HG03064 (cell line): ENCODE measurements around the gene OSBPL2.

Experiments
- ATAC-seq: cut with Tn5 transposase; IDR thresholded peaks from one replicate; pipeline ENCODE4 v1.9.1; 2021; ENCODE audit warnings: low read depth; ENCODE audit not compliant: unreplicated experiment

OSBPL2 gene

GRCh38 chr20:62237801-62238568, at the start of gene OSBPL2:
Gene OSBPL2, plus strand, starts transcription at chr20:62238521. Its CDS starts 17,664 bp downstream, at chr20:62256185.
- ATAC-seq = peak; percentile 97

- no peak for ATAC-seq
These were observed 47.5 kb upstream of the OSBPL2 start for GRCh38 chr20:62190639-62191411.

- ATAC-seq = no peak
These were observed 46.4 kb upstream of the OSBPL2 start for GRCh38 chr20:62191781-62192559.

- ATAC-seq = no peak
These were observed 45.7 kb upstream of the OSBPL2 start for GRCh38 chr20:62192635-62193034.

- no peak for ATAC-seq
These were observed 45.0 kb upstream of the OSBPL2 start for GRCh38 chr20:62193079-62194025.

GRCh38 chr20:62195075-62195405, 43.3 kb upstream of the OSBPL2 start:
- no peak for ATAC-seq

- no peak for ATAC-seq
These were observed 42.6 kb upstream of the OSBPL2 start for GRCh38 chr20:62195736-62196135.

- no peak for ATAC-seq
These were observed 42.0 kb upstream of the OSBPL2 start for GRCh38 chr20:62196286-62196685.

GRCh38 chr20:62197311-62197710, 41.0 kb upstream of the OSBPL2 start:
- no peak for ATAC-seq

- no peak for ATAC-seq
These were observed 40.5 kb upstream of the OSBPL2 start for GRCh38 chr20:62197801-62198200.

- ATAC-seq = no peak
These were observed 39.8 kb upstream of the OSBPL2 start for GRCh38 chr20:62198496-62198895.

GRCh38 chr20:62198931-62199330, 39.4 kb upstream of the OSBPL2 start:
- no peak for ATAC-seq

- ATAC-seq = no peak
These were observed 37.7 kb upstream of the OSBPL2 start for GRCh38 chr20:62200491-62201172.

GRCh38 chr20:62201173-62202082, 36.9 kb upstream of the OSBPL2 start:
- ATAC-seq = peak; percentile 67

GRCh38 chr20:62202083-62202395, 36.3 kb upstream of the OSBPL2 start:
- peak; percentile 44 for ATAC-seq

GRCh38 chr20:62202676-62203377, 35.5 kb upstream of the OSBPL2 start:
- ATAC-seq = no peak

GRCh38 chr20:62203378-62204030, 34.8 kb upstream of the OSBPL2 start:
- ATAC-seq = no peak
